Activated T-cell treated with anti-CD3 and anti-CD28 coated beads, Interleukin-2, amount 50 U/mL, for 4 hours (primary cell): ENCODE data around the gene CFAP61. TPM values are rescaled to one million over a fixed set of nuclear protein-coding genes. Genes with fewer than 3 reads are reported as not detected.
"Not testable (repeated sequence)": the region's sequence is repeated elsewhere in the genome, so short reads cannot be mapped to it uniquely, and the experiment has no call there.

Experiments used
- ATAC-seq, 2 donors: fragments of 200-7000 bp; cut with Tn5 transposase; one replicate each; pipeline ENCODE4 v1.10.0; 2021
- DNase-seq: peaks from one replicate; pipeline ENCODE4 v3.0.0-alpha.2; 2020
- H3K27me3 Mint-ChIP-seq: one replicate; pipeline ENCODE4 v1.8.0; 2021; ENCODE audit warnings: low read depth, mixed read lengths
- H3K36me3 Mint-ChIP-seq: one replicate; pipeline ENCODE4 v1.8.0; 2022; ENCODE audit warnings: mixed read lengths; ENCODE audit not compliant: insufficient read depth
- H3K4me1 Mint-ChIP-seq: one replicate; pipeline ENCODE4 v1.8.0; 2021; ENCODE audit warnings: low read depth, mixed read lengths
- H3K4me3 Mint-ChIP-seq: one replicate; pipeline ENCODE4 v1.8.0; 2021; ENCODE audit warnings: mild to moderate bottlenecking, moderate library complexity, mixed read lengths
- H3K9me3 Mint-ChIP-seq: one replicate; pipeline ENCODE4 v1.8.0; 2021; ENCODE audit warnings: mixed read lengths
- total RNA-seq, 3 donors: library from RNA; stranded (reverse); gene quantifications; one replicate each; pipeline ENCODE4 v1.2.1, GENCODE V29; 2021

CFAP61 gene
- total RNA-seq, 3 donors from 2014 or later: 0.49 TPM; not detected in 2

DNA sequence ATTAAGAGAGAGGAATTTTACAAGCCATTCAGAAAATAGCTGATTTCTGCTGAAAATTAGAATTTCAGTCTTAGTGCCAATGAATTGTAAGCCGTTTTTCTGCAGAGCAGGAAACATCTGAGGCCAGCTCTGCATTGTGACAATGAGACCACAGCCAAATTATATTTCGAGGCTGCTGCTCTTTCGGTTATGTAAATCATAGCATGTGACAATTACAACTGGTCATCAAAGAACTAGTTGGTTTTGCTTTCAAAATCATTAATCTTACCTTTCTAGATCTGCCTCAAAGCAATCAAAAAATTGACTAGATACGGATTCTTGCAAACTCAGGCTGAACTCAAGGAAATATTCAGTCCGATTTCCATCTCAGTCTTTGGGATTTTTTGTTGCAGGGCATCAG lies 282.2 kb downstream of the CFAP61 start:
- DNase-seq (no peak), ATAC-seq (no peak)
- Mint-ChIP-seq H3K27me3 (peaks cover 7% of the 10 kb centered on the region), H3K36me3 (no peaks in the 10 kb centered on the region), H3K4me3 (no peak overlapping the region), H3K4me1 (no peaks in the 10 kb centered on the region), H3K9me3 (peaks cover 5% of the 10 kb centered on the region)

GRCh38 chr20:20338133-20338730 lies 285.9 kb downstream of the CFAP61 start:
- H3K27me3 Mint-ChIP-seq: peaks cover 3% of the 10 kb centered on the region
- peaks cover 5% of the 10 kb centered on the region for H3K9me3 Mint-ChIP-seq
- no peaks in the 10 kb centered on the region for H3K4me1 Mint-ChIP-seq
- ATAC-seq (no peak), DNase-seq (no peak)
- no peak overlapping the region for H3K4me3 Mint-ChIP-seq
- no peaks in the 10 kb centered on the region for H3K36me3 Mint-ChIP-seq

DNA sequence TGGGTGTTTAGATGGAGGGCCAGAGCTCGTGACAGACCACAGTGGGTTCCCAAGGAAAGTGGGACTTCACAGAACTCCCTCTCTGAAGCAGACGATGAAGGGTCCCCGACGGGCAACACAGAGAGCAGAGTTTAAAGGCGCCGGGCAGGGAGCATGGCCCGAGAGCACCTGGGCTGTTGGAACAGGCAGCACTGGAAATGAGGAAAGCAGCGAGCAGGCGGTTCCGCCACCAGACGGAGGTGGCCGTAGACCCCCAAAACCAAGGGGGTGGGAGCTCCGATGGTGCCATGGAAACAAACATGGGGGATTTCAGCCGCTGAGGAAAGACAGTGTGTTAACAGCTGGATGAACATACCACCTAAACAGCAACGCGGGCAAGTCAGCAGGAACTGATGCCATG lies 288.1 kb downstream of the CFAP61 start:
- no peak for DNase-seq
- Mint-ChIP-seq H3K36me3 (no peaks in the 10 kb centered on the region), H3K9me3 (peaks cover 5% of the 10 kb centered on the region), H3K4me1 (no peaks in the 10 kb centered on the region), H3K27me3 (peaks cover 13% of the 10 kb centered on the region), H3K4me3 (no peak overlapping the region)
- no peak for ATAC-seq

GRCh38 chr20:20341371-20341770 lies 289.0 kb downstream of the CFAP61 start:
- Mint-ChIP-seq H3K4me3 (no peak overlapping the region), H3K27me3 (peaks cover 13% of the 10 kb centered on the region), H3K4me1 (no peaks in the 10 kb centered on the region), H3K36me3 (no peaks in the 10 kb centered on the region), H3K9me3 (no peaks in the 10 kb centered on the region)
- DNase-seq (no peak), ATAC-seq (no peak)

DNA sequence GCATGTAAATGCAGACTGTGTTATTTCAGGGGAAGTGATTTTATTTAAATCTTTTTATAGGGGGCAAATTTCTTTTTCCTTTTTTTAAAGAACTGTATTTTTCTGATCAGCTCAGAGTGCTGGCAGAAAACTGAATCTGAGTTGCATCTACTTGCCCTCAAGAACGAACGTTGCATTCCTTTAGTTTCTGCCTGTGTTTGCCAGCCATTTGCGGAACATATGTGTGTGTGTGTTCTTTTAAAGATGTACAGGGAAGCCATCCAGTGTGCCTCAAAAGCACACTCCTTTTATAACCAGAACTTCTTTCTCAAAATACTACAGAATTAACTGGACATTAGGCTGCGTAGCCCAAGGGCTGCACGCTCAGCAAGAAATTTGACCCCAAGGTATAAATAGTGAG lies 289.7 kb downstream of the CFAP61 start:
- Mint-ChIP-seq H3K36me3 (no peaks in the 10 kb centered on the region), H3K27me3 (peaks cover 13% of the 10 kb centered on the region), H3K4me3 (no peak overlapping the region), H3K9me3 (no peaks in the 10 kb centered on the region), H3K4me1 (no peaks in the 10 kb centered on the region)
- ATAC-seq (no peak), DNase-seq (no peak)

DNA sequence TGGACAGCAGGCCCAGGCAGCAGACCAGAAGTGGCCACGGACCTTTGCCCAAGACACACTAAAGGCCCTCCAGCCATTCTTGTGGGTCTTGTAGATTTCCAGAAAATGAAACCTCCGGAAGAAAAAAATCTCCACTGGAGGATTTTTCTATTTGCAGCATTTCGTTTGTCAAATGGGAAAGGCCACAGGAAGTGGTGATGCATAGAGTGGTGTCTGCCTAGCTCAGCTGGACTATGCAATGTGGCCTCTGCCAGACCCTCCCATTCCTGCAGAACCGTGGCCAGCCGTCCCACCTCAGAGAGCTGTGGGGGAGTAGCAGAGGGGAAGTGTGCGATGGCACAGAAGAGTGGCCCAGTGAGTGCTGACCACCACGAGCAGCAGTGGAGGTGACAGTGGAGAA lies 291.6 kb downstream of the CFAP61 start:
- Mint-ChIP-seq H3K27me3 (peaks cover 17% of the 10 kb centered on the region), H3K36me3 (no peaks in the 10 kb centered on the region), H3K4me3 (no peak overlapping the region), H3K4me1 (no peaks in the 10 kb centered on the region), H3K9me3 (peaks cover 3% of the 10 kb centered on the region)
- ATAC-seq (no peak), DNase-seq (no peak)

DNA sequence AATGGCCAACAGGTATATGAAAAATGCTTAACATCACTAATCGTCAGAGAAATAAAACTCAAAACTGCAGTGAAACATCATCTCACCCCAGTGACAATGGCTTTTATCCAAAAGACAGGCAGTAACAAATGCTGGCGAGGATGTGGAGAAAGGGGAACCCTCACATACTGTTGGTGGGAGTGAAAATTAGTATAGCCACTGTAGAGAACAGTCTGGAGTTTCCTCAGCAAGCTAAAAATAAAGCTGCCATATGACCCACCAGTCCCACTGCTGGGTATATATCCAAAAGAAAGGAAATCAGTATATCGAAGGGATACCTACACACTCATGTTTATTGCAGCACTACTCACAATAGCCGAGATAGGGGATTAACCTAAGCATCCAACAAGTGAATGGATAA lies 292.1 kb downstream of the CFAP61 start:
- no peak for DNase-seq
- Mint-ChIP-seq H3K36me3 (no peaks in the 10 kb centered on the region), H3K9me3 (peaks cover 3% of the 10 kb centered on the region), H3K27me3 (peaks cover 19% of the 10 kb centered on the region), H3K4me1 (no peaks in the 10 kb centered on the region), H3K4me3 (no peak overlapping the region)
- ATAC-seq: no peak

DNA sequence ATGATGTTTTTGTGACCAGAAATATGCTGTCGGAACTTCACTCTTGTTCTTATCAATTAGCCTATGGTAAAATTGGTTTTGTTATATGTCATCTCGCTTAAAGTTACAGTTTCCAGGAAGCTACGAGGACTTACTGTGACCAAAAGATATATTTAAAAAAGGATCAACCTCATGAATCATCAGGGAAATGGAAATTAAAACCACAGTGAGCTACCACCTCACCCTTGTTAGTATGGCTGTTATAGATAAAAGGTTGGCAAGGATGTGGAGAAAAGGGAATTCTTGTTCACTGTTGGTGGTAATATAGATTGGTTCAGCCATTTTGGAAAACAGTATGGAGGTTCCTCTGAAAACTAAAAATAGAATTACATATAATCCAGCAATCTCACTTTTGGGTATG lies 301.2 kb downstream of the CFAP61 start:
- DNase-seq (no peak), ATAC-seq (no peak)
- no peaks in the 10 kb centered on the region for H3K36me3 Mint-ChIP-seq
- no peaks in the 10 kb centered on the region for H3K9me3 Mint-ChIP-seq
- peaks cover 24% of the 10 kb centered on the region for H3K27me3 Mint-ChIP-seq
- no peak overlapping the region for H3K4me3 Mint-ChIP-seq
- no peaks in the 10 kb centered on the region for H3K4me1 Mint-ChIP-seq

DNA sequence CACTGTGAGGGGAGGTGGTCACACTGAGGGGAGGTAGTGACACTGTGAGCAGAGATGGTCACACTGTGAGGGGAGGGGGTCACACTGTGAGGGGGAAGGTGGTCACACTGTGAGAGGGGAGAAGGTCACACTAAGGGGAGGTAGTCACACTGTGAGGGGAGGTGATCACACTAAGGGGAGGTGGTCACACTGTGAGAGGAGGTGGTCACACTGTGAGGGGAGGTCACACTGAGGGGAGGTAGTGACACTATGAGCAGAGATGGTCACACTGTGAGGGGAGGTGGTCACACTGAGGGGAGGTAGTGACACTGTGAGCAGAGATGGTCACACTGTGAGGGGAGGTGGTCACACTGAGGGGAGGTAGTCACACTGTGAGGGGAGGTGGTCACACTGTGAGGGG lies 303.2 kb downstream of the CFAP61 start:
- ATAC-seq, H3K9me3 Mint-ChIP-seq, H3K4me1 Mint-ChIP-seq: not testable (repeated sequence)

DNA sequence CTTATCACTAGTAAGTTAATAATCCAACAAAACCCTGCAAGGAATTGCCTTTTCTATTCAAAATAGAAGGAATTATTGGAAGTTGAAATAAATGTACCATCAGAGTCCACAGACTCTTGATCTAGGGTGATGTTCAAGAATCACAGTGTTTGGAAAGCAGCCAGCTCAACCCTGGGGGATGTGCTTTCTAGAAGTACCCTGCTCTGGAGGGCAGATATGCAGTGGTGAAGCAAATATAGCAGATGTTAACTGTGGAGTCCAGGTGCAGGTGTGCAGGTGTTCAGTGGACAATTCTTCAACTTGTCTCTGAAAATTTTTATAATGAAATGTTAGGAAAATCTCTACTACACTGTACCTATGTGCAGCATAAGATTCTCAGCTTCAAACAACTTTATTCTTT lies 306.5 kb downstream of the CFAP61 start:
- H3K4me3 Mint-ChIP-seq: no peak overlapping the region
- no peaks in the 10 kb centered on the region for H3K36me3 Mint-ChIP-seq
- no peak for ATAC-seq
- no peak for DNase-seq
- H3K27me3 Mint-ChIP-seq: peaks cover 43% of the 10 kb centered on the region
- H3K9me3 Mint-ChIP-seq: no peaks in the 10 kb centered on the region
- peaks cover 18% of the 10 kb centered on the region for H3K4me1 Mint-ChIP-seq

More for the DNA sequence above, 303.2 kb downstream of the CFAP61 start:
- DNase-seq, H3K4me3 Mint-ChIP-seq, H3K36me3 Mint-ChIP-seq: not testable (repeated sequence)
- H3K27me3 Mint-ChIP-seq: peaks cover 23% of the 10 kb centered on the region

- Mint-ChIP-seq H3K4me1 (peaks cover 21% of the 10 kb centered on the region), H3K4me3 (no peak overlapping the region), H3K36me3 (no peaks in the 10 kb centered on the region), H3K9me3 (no peaks in the 10 kb centered on the region), H3K27me3 (peaks cover 42% of the 10 kb centered on the region)
- ATAC-seq (no peak), DNase-seq (no peak)
These were observed 307.3 kb downstream of the CFAP61 start for GRCh38 chr20:20359628-20360027.

- Mint-ChIP-seq H3K4me1 (peaks cover 24% of the 10 kb centered on the region), H3K36me3 (no peaks in the 10 kb centered on the region), H3K9me3 (no peaks in the 10 kb centered on the region), H3K27me3 (peaks cover 47% of the 10 kb centered on the region), H3K4me3 (no peak overlapping the region)
- DNase-seq (no peak), ATAC-seq (peak; percentile 70 to 73)
These were observed 308.1 kb downstream of the CFAP61 start for GRCh38 chr20:20360464-20360863.

DNA sequence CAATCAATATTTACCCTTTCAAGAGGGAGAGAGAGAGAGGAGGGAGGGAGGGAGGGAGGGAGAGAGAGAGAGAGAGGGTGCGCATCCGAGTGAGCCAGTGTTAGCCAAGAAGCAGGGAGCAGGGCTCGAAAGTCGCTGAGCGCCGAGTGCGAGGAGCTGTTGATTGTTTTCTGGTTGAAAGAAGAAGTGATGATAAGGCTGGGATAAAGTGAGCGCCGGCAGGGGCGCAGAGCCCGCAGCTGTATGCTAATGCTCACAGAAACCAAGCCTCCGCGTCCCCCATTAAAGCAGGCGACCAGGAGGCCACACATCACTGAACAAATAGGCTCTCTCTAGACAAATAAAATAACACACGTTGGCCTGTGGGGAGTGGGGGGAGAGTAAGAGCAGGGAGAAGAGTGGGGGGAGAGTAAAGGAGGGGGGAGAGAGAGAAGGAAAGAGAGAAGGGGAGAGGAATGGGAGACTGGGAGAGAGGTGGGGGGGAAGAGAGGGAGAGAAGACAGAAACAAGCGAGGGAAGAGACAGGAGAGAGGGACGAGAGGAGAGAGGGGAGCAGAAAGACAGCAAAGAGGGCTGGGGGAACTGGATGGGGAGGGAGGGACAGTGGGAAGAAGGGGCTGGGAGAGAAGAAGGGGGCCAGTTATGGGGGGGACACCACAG lies 310.6 kb downstream of the CFAP61 start:
- H3K27me3 Mint-ChIP-seq: peaks cover 65% of the 10 kb centered on the region
- DNase-seq (no peak), ATAC-seq (no peak)
- H3K36me3 Mint-ChIP-seq: no peaks in the 10 kb centered on the region
- peaks cover 26% of the 10 kb centered on the region for H3K4me1 Mint-ChIP-seq
- no peak overlapping the region for H3K4me3 Mint-ChIP-seq
- no peaks in the 10 kb centered on the region for H3K9me3 Mint-ChIP-seq

DNA sequence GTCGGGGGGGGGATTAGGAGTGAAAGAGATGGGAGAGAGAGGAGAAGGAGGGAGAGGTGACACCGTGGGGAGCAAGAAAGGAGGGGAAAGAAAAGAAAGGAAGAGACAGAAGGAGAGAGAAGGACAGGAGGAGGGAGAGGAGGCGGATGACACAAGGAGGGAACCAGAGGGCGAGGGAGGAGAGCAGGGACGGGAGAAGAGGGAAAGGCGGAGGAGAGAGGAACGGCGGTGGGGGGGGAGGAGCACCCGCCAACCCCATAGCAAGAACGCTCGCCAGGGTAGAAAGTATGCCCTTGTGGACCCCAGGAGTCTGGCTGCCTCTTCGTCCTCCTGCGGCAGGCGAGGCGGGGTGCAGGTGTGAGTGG lies 311.1 kb downstream of the CFAP61 start:
- Mint-ChIP-seq H3K4me1 (peaks cover 26% of the 10 kb centered on the region), H3K4me3 (no peak overlapping the region)

GRCh38 chr20:20363799-20364592 lies 311.7 kb downstream of the CFAP61 start:
- H3K9me3 Mint-ChIP-seq: no peaks in the 10 kb centered on the region
- H3K27me3 Mint-ChIP-seq: peaks cover 65% of the 10 kb centered on the region
- no peaks in the 10 kb centered on the region for H3K36me3 Mint-ChIP-seq
- no peak overlapping the region for H3K4me3 Mint-ChIP-seq
- H3K4me1 Mint-ChIP-seq: peaks cover 26% of the 10 kb centered on the region
- ATAC-seq: no peak
- no peak for DNase-seq

More for the DNA sequence above, 311.1 kb downstream of the CFAP61 start:
- Mint-ChIP-seq H3K9me3 (no peaks in the 10 kb centered on the region), H3K27me3 (peaks cover 65% of the 10 kb centered on the region), H3K36me3 (no peaks in the 10 kb centered on the region)
- ATAC-seq (no peak), DNase-seq (no peak)
